Measurements from ENCODE around the gene NANS.
"Not testable (repeated sequence)": the region's sequence is repeated elsewhere in the genome, so short reads cannot be mapped to it uniquely, and the experiment has no call there.

The NANS gene

GRCh38 chr9:98083566-98084183 is 27.1 kb downstream of the NANS start:
- Histone ChIP-seq H3K9ac (ENCODE audit: low read length in 5 of 5) (no peak overlapping the region), H3K9me3 (ENCODE audit: control insufficient read depth in 5 of 5, low read length in 5 of 5) (no peaks in the 10 kb centered on the region), H3K27ac (ENCODE audit: low read depth, low read length) (peak overlapping the region; percentile 18), H3K4me3 (ENCODE audit: low read depth in 1 of 5, low read length in 5 of 5) (no peak overlapping the region), H3K4me1 (ENCODE audit: control insufficient read depth in 5 of 5, insufficient read depth in 5 of 5, low read length in 5 of 5) (peaks cover 5 to 28% (median 17%) of the 10 kb centered on the region in 5 donors), H3K36me3 (ENCODE audit: control insufficient read depth in 5 of 5, insufficient read depth in 5 of 5, low read length in 5 of 5) (peaks cover 0 to 45% (median 30%) of the 10 kb centered on the region in 5 donors), H3K27me3 (ENCODE audit: control insufficient read depth in 5 of 5, insufficient read depth in 4 of 5, low read length in 5 of 5) (no peaks in the 10 kb centered on the region)

GRCh38 chr9:98084396-98084795 is 27.9 kb downstream of the NANS start:
- no peak overlapping the region for H3K27ac ChIP-seq (ENCODE audit: low read depth, low read length)
- H3K9me3 ChIP-seq (ENCODE audit: control insufficient read depth in 5 of 5, low read length in 5 of 5), result no peaks in the 10 kb centered on the region
- H3K36me3 ChIP-seq (ENCODE audit: control insufficient read depth in 5 of 5, insufficient read depth in 5 of 5, low read length in 5 of 5), result peaks cover 0 to 41% (median 29%) of the 10 kb centered on the region in 5 donors
- H3K9ac ChIP-seq (ENCODE audit: low read length in 5 of 5), result no peak overlapping the region
- peaks cover 5 to 28% (median 17%) of the 10 kb centered on the region in 5 donors for H3K4me1 ChIP-seq (ENCODE audit: control insufficient read depth in 5 of 5, insufficient read depth in 5 of 5, low read length in 5 of 5)
- no peak overlapping the region for H3K4me3 ChIP-seq (ENCODE audit: low read depth in 1 of 5, low read length in 5 of 5)
- no peaks in the 10 kb centered on the region for H3K27me3 ChIP-seq (ENCODE audit: control insufficient read depth in 5 of 5, insufficient read depth in 4 of 5, low read length in 5 of 5)

- H3K27me3 ChIP-seq (ENCODE audit: control insufficient read depth in 5 of 5, insufficient read depth in 4 of 5, low read length in 5 of 5), result peaks cover 0 to 1% (median 0%) of the 10 kb centered on the region in 5 donors
- H3K36me3 ChIP-seq (ENCODE audit: control insufficient read depth in 5 of 5, insufficient read depth in 5 of 5, low read length in 5 of 5), result peaks cover 0 to 36% (median 26%) of the 10 kb centered on the region in 5 donors
- H3K4me1 ChIP-seq (ENCODE audit: control insufficient read depth in 5 of 5, insufficient read depth in 5 of 5, low read length in 5 of 5), result peaks cover 5 to 28% (median 17%) of the 10 kb centered on the region in 5 donors
- H3K27ac ChIP-seq (ENCODE audit: low read depth, low read length), result no peak overlapping the region
- no peaks in the 10 kb centered on the region for H3K9me3 ChIP-seq (ENCODE audit: control insufficient read depth in 5 of 5, low read length in 5 of 5)
- no peak overlapping the region for H3K9ac ChIP-seq (ENCODE audit: low read length in 5 of 5)
- H3K4me3 ChIP-seq (ENCODE audit: low read depth in 1 of 5, low read length in 5 of 5), result no peak overlapping the region
Observed at GRCh38 chr9:98085058-98085457, 28.5 kb downstream of the NANS start.

- no peak overlapping the region for H3K4me3 ChIP-seq (ENCODE audit: low read depth in 1 of 5, low read length in 5 of 5)
- peaks cover 0 to 28% (median 21%) of the 10 kb centered on the region in 5 donors for H3K36me3 ChIP-seq (ENCODE audit: control insufficient read depth in 5 of 5, insufficient read depth in 5 of 5, low read length in 5 of 5)
- no peak overlapping the region for H3K27ac ChIP-seq (ENCODE audit: low read depth, low read length)
- H3K27me3 ChIP-seq (ENCODE audit: control insufficient read depth in 5 of 5, insufficient read depth in 4 of 5, low read length in 5 of 5), result peaks cover 0 to 4% (median 0%) of the 10 kb centered on the region in 5 donors
- H3K9me3 ChIP-seq (ENCODE audit: control insufficient read depth in 5 of 5, low read length in 5 of 5), result no peaks in the 10 kb centered on the region
- no peak overlapping the region for H3K9ac ChIP-seq (ENCODE audit: low read length in 5 of 5)
- H3K4me1 ChIP-seq (ENCODE audit: control insufficient read depth in 5 of 5, insufficient read depth in 5 of 5, low read length in 5 of 5), result peaks cover 5 to 26% (median 17%) of the 10 kb centered on the region in 5 donors
Observed at GRCh38 chr9:98085944-98086343, 29.4 kb downstream of the NANS start.

- Histone ChIP-seq H3K27me3 (ENCODE audit: control insufficient read depth in 5 of 5, insufficient read depth in 4 of 5, low read length in 5 of 5) (peaks cover 0 to 4% (median 0%) of the 10 kb centered on the region in 5 donors), H3K4me1 (ENCODE audit: control insufficient read depth in 5 of 5, insufficient read depth in 5 of 5, low read length in 5 of 5) (peaks cover 5 to 22% (median 17%) of the 10 kb centered on the region in 5 donors), H3K9ac (ENCODE audit: low read length in 5 of 5) (no peak overlapping the region), H3K27ac (ENCODE audit: low read depth, low read length) (no peak overlapping the region), H3K9me3 (ENCODE audit: control insufficient read depth in 5 of 5, low read length in 5 of 5) (no peaks in the 10 kb centered on the region), H3K36me3 (ENCODE audit: control insufficient read depth in 5 of 5, insufficient read depth in 5 of 5, low read length in 5 of 5) (peaks cover 0 to 23% (median 15%) of the 10 kb centered on the region in 5 donors), H3K4me3 (ENCODE audit: low read depth in 1 of 5, low read length in 5 of 5) (no peak overlapping the region)
Observed at GRCh38 chr9:98086461-98086860, 29.9 kb downstream of the NANS start.

- Histone ChIP-seq H3K9me3 (ENCODE audit: control insufficient read depth in 5 of 5, low read length in 5 of 5) (no peaks in the 10 kb centered on the region), H3K4me3 (ENCODE audit: low read depth in 1 of 5, low read length in 5 of 5) (peak overlapping the region in 4 of 5 donors; percentile 48 to 57 (median 52)), H3K27ac (ENCODE audit: low read depth, low read length) (no peak overlapping the region), H3K36me3 (ENCODE audit: control insufficient read depth in 5 of 5, insufficient read depth in 5 of 5, low read length in 5 of 5) (peaks cover 0 to 11% (median 4%) of the 10 kb centered on the region in 5 donors), H3K4me1 (ENCODE audit: control insufficient read depth in 5 of 5, insufficient read depth in 5 of 5, low read length in 5 of 5) (peaks cover 4 to 21% (median 14%) of the 10 kb centered on the region in 5 donors), H3K9ac (ENCODE audit: low read length in 5 of 5) (no peak overlapping the region), H3K27me3 (ENCODE audit: control insufficient read depth in 5 of 5, insufficient read depth in 4 of 5, low read length in 5 of 5) (peaks cover 0 to 8% (median 3%) of the 10 kb centered on the region in 5 donors)
Observed at GRCh38 chr9:98087420-98088354, 31.2 kb downstream of the NANS start.

GRCh38 chr9:98090674-98091073 is 34.1 kb downstream of the NANS start:
- peaks cover 3 to 18% (median 12%) of the 10 kb centered on the region in 5 donors for H3K27me3 ChIP-seq (ENCODE audit: control insufficient read depth in 5 of 5, insufficient read depth in 4 of 5, low read length in 5 of 5)
- not testable (repeated sequence) for H3K36me3 ChIP-seq (ENCODE audit: control insufficient read depth in 5 of 5, insufficient read depth in 5 of 5, low read length in 5 of 5); H3K9ac ChIP-seq (ENCODE audit: low read length in 5 of 5); H3K9me3 ChIP-seq (ENCODE audit: control insufficient read depth in 5 of 5, low read length in 5 of 5); H3K4me3 ChIP-seq (ENCODE audit: low read depth in 1 of 5, low read length in 5 of 5); H3K27ac ChIP-seq (ENCODE audit: low read depth, low read length)
- H3K4me1 ChIP-seq (ENCODE audit: control insufficient read depth in 5 of 5, insufficient read depth in 5 of 5, low read length in 5 of 5), result peaks cover 0 to 18% (median 10%) of the 10 kb centered on the region in 5 donors

GRCh38 chr9:98091735-98092612 is 35.4 kb downstream of the NANS start:
- H3K4me3 ChIP-seq (ENCODE audit: low read depth in 1 of 5, low read length in 5 of 5), result no peak overlapping the region
- peaks cover 3 to 18% (median 12%) of the 10 kb centered on the region in 5 donors for H3K27me3 ChIP-seq (ENCODE audit: control insufficient read depth in 5 of 5, insufficient read depth in 4 of 5, low read length in 5 of 5)
- peaks cover 0 to 10% (median 2%) of the 10 kb centered on the region in 5 donors for H3K36me3 ChIP-seq (ENCODE audit: control insufficient read depth in 5 of 5, insufficient read depth in 5 of 5, low read length in 5 of 5)
- peaks cover 0 to 20% (median 10%) of the 10 kb centered on the region in 5 donors for H3K4me1 ChIP-seq (ENCODE audit: control insufficient read depth in 5 of 5, insufficient read depth in 5 of 5, low read length in 5 of 5)
- no peak overlapping the region for H3K27ac ChIP-seq (ENCODE audit: low read depth, low read length)
- H3K9me3 ChIP-seq (ENCODE audit: control insufficient read depth in 5 of 5, low read length in 5 of 5), result no peaks in the 10 kb centered on the region
- no peak overlapping the region for H3K9ac ChIP-seq (ENCODE audit: low read length in 5 of 5)

GRCh38 chr9:98092613-98092931 is 36.0 kb downstream of the NANS start:
- H3K27ac ChIP-seq (ENCODE audit: low read depth, low read length), result no peak overlapping the region
- peaks cover 0 to 10% (median 2%) of the 10 kb centered on the region in 5 donors for H3K36me3 ChIP-seq (ENCODE audit: control insufficient read depth in 5 of 5, insufficient read depth in 5 of 5, low read length in 5 of 5)

More at GRCh38 chr9:98092613-98092931, 36.0 kb downstream of the NANS start:
- Histone ChIP-seq H3K4me3 (ENCODE audit: low read depth in 1 of 5, low read length in 5 of 5) (no peak overlapping the region), H3K9ac (ENCODE audit: low read length in 5 of 5) (no peak overlapping the region), H3K9me3 (ENCODE audit: control insufficient read depth in 5 of 5, low read length in 5 of 5) (no peaks in the 10 kb centered on the region), H3K27me3 (ENCODE audit: control insufficient read depth in 5 of 5, insufficient read depth in 4 of 5, low read length in 5 of 5) (peaks cover 3 to 18% (median 12%) of the 10 kb centered on the region in 5 donors), H3K4me1 (ENCODE audit: control insufficient read depth in 5 of 5, insufficient read depth in 5 of 5, low read length in 5 of 5) (peaks cover 0 to 20% (median 5%) of the 10 kb centered on the region in 5 donors)

Measured in subcutaneous abdominal adipose tissue (tissue), 5 donors.